GM18499 (cell line): ENCODE results near the gene SH3PXD2B.

ENCODE experiments used
- ATAC-seq: cut with Tn5 transposase; IDR thresholded peaks from one replicate; pipeline ENCODE4 v1.9.1; 2021; ENCODE audit warnings: moderate number of reproducible peaks; ENCODE audit not compliant: insufficient read depth, unreplicated experiment

Gene SH3PXD2B

DNA sequence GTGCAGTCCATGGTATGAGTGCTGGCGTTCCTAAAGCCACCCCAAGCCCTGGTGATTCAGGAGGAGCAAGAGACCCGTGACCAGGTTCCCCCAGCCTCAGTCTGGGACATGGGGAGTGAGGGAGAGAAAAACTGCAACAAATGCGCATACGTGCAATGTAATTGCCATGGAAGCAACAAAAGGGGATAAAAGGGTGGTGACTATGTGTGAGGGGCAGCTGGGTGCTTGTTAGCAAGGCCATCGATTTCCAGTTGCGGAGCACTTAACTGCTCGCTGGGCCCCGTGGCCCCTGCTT, 709 bp upstream of the SH3PXD2B start:
- no peak for ATAC-seq

DNA sequence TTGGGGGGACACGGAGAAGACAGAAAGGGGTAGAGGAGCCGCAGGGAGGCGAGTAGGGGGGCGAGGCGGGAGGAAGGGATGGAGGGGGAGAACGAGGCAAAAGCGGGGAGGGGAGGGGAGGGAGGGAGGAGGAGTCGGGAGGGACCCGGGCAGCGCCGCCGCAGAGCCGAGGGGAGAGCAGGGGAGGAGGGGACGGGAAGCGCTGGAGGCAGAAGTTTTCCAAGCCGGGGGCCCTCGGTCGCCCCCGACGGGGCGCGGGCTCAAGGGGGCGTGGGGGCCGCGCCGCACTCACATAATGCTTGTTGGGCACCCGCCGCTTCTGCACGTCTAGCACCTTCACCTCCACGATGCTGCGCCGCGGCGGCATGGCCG, 353 bp downstream of the SH3PXD2B start:
- ATAC-seq: no peak

DNA sequence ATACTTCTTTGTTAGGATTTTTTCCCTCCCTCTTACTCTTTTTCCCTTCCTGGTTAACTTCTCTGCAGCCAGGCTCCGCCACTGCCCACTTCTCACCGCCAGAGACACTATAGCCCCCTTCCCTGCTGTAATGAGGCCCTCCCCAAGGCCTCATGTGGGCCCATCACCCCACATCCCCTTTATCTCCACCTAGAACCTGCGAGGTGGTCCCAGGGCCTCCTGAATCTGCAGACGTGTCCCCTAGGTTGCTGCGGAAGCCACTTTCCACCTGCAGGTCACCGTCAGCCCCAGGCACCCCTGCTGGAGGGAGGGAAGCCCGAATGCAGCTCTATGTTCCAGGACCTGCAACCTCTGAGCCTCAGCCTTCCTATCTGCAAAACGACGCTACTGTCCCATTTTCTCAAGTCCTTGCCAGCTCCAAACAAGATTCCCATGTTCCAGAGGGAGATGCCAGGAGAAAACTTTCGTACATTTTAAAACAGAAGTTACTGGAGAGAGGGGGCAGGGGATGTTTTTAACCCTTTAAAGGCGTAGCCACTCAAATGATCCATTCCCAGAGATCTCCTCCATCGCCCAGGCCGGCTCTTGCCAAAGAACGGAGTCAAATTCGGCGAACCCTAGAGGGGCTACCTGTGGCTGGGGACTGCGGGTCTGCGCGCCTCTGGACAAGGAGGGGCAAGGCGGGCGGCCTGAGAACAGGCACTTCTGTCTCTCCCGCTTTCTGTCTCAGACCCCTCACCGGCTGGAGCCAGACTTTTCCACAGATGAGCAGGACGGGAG, 929 bp downstream of the SH3PXD2B start:
- ATAC-seq: no peak

DNA sequence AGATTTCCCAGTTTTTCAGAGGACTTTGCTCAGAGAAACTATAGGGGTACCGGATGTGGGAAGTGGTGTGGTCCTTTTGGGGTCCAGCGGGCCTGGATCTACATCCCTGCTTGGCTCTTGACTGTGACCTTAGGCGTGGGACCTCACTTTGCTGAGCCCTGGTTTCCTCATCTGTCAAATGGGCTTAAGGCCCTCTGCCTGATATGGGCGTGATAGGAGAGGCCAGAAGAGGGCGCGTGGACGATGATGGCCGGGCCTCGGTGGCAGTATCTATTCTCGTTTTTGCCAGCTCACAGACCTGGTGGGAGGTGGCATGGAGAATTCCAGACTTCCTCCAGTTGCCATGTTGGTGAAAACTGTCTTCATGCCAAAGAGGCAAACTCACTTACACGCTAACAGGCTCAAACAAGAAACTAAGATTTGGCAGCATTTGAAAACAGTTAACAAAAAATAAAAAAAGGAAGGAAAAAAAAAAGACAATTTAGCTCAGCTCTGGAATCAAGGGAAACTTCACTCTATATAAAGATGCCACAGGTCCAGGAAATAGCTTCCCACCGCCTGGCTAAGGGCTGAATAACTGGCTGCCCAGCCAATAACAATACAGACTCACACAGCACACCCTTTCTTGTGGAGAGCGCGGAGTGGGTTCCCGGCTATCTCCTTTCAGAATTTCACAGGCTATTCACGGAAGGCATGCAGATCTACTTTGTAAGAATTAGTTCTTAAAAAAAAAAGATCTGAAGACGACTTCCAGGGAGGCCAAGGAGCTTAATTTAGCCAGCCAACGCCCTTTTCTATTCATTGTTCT, 1.7 kb downstream of the SH3PXD2B start:
- ATAC-seq: no peak

DNA sequence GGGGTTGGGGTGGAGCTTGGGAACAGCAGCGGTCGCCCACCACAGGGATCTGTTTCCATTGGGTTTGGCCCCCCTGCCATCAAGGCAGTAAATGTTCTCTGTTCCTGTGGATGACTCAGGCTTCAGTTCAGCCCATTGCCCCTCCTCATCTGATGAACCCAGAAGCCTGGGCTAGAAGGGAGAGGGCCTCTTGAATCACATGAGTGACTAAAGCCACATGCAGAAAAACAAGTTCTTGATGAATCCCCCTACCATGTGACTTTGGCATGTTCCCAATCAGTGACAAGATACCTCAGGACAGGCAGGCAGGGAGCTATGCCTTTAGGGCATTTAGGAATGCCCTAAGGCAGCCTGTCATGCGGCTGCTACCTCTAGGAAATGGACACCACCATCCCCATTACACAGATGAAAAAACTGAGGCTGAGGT, 2.5 kb downstream of the SH3PXD2B start:
- no peak for ATAC-seq

DNA sequence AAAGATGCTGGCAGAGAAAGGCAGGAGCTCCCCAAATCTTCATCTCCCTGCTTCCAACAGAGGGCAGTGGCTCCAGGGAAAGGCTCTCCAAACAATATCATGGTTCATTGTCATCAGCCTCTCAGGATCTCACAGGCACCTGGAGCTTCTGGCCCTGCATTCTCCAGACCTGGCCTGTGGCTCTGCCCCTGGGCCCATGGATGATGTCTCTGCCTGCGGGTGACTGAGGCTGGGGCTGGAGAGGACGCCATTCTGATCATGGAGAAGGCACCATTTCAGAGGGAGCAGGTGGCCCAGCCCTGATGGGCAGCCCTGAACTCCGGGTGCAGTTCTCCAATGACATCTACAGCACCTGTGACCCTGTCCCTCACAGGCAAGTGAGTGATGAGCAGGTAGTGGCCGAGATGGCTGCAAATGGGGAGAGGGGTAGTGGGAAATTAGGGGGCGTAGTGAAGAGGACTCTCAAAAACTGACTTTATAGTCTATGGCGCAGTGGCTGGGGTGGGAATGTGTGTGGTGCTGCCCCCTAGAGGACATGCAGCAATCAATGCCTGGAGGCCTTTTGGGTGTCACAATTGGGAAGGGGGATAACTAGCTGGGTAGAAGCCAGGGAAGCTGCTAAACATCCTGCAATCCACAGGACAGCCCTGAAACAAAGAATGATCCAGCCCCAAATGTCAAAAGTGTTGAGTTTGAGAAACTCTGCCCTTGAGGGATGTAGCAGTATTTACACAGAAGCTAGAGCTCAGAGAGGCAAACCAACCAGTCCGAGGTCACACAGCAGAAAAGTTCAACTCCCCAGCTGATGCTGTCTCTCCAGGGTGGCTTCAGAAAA, 3.2 kb downstream of the SH3PXD2B start:
- no peak for ATAC-seq

DNA sequence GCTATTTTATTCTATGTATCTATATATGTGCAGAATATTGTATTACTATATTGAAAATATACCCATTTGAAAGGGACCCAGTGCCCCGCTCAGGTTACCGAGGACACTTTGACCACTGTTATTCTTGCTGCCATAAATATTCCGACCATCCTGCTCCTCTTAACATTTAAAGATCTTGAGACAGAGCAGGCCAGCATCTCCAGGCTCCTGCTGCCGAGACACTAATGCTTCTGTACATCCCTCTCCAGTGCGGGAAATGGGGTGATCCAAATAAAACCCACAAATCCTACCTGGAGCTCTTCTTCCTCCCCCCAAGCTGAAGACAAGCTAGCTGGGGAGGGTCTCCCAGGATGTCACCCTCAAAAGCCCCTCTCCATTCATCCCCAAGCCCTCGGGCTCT, 3.9 kb downstream of the SH3PXD2B start:
- no peak for ATAC-seq

DNA sequence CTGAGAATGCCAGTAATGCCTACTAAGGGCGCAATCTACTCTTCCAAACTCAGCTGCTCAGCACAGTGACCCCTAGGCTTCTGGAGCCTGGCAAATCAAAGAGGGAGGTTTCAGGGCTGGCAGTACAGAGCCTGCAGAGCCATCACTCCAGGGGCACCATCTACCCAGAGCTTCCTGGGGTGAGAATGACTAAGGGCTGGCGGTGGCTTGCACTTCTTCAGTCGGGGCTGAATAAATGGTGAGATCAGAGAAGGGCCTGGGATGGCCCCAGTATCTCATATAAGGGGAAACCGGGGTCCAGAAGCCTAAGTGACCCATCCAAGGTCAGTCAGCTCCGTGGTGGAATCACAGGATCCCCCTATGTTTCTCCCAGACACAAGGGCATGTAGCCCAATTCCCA, 5.3 kb downstream of the SH3PXD2B start:
- ATAC-seq: no peak

DNA sequence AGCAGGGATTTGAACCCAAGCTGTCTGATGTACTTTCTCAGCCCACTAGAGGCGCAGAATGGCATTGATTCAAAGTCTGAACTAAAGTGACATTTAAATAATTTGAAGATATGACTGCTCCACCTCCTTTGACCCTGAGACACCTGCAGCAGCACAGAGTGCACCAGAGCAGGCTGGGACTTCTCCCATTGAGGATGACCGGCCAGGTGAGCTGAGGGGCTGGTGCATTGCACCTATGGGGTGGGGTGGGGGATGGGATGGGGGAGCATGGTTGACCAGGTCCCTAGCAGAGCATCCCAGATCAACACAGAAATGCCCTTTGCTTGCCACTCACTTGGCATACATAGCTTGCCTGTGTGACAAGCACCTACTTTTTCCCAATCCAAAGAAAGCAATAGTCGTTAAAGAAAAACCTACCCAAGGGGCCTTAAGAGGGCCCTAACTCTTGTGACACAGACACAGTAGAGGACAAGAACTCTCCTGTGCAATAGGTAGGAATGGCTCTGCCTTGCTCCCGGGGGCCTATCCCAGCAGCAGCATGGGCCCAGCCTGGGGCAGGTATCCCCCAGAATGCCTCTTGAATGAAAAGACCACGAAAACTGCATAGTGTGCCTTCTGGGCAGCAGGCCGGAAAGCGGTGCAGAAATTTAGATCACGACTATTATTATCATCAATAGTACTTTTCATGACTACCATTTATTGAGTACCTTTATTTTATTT, 6.5 kb downstream of the SH3PXD2B start:
- ATAC-seq: no peak

DNA sequence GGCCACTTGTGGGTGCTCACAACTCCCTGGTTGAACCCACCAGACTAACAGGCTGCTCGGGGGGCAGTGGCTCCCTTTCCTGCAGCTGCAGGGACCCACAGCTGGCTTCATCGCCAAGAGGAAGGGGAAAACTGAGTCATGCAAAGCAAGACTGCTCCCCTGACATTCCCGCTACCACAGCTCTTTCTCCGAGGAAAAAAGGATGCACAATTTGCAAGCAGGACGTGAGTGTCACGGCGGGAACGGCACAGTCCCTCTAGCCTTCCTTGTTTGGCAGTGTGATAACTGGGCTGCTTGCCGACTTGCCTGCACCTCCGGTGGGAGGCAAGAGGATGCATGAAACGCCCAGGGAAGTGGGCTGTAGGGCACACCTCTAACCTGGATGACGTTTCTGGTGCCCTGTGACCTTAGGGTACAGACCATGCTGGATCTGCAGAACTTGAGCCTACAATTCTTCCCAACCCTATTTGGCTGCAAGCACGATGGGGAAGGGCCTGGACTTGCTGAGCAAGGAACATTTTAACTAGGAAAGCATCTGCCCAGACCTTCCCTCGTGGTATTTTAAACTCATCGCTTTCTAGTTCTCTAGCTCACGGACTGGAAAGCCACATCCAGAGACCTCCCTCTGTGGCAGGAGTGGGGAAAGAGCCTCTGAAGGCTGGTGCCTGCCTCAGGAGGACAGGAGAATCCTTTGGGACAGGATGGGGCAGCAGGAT, 7.8 kb downstream of the SH3PXD2B start:
- no peak for ATAC-seq

DNA sequence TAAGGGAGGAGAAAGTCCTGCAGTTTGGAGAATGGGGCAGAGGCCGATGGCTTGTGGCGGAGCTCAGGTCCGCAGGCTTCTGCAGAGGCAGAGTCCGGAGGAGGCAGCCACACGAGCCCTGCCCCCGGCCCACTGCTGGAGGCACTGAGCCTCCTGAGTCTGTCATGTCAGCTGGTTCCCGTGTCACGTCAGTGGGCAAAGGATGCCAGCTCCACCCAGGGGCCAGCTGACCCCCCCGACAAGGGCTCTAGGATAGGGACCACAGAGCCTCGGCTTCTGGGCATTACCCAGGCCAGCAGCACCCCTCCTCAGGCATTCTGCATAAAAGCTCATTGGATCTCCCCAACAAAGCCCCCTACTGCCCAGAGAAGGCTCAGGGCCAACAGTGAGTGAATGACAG, 8.5 kb downstream of the SH3PXD2B start:
- no peak for ATAC-seq

DNA sequence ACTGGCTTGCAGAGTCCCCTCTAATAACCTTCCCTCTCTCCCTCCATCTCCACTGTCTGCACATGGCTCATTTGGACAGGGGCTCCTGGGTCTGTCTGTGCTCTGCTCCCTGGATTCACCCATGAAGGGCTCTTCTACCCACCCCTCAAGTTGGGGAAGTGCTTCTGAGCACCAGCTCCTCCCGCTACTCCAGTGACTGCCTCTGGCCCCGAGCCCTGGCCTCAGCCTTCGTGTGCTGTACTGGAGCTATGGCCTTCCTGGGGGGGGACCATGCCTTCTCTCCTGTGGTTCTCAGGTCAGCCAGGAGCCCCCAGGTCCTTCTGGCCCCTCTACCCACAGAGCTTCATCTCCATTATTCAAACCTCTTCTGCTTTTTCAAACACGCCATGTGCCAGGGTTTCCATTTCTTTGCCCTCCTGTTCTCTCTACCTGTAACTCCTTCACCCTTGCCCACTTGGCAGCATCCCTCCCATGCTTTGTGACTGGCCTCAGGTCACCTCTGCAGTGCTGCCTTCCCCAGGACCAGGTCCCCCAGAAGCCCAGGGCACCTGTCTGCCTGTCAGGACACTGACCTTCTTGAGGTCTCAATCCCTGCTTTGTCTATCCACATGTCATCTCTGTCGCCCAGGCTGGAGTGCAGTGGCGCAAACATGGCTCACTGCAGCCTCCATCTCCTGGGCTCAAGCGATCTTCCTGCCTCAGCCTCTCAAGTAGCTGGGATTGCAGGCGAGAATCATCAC, 9.5 kb downstream of the SH3PXD2B start:
- no peak for ATAC-seq

DNA sequence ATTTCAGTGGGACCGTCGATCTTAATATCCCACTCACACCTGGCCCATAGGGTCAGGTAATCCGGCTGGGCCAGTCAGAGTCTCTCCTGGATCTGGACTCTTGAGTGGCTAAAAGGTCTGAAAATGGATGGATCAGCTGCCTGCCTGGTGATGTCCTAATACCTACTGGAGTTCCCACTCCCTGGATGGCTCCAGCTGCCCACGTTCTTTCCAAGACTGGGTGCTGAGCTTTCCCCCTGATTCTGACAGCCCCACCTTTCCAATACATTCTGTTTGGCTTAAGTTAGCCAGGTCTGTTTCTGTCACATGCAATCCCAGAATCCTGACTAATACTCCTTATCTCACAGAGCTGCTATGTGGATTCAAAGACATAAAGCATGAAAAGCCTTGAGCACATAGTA, 10.2 kb downstream of the SH3PXD2B start:
- no peak for ATAC-seq

DNA sequence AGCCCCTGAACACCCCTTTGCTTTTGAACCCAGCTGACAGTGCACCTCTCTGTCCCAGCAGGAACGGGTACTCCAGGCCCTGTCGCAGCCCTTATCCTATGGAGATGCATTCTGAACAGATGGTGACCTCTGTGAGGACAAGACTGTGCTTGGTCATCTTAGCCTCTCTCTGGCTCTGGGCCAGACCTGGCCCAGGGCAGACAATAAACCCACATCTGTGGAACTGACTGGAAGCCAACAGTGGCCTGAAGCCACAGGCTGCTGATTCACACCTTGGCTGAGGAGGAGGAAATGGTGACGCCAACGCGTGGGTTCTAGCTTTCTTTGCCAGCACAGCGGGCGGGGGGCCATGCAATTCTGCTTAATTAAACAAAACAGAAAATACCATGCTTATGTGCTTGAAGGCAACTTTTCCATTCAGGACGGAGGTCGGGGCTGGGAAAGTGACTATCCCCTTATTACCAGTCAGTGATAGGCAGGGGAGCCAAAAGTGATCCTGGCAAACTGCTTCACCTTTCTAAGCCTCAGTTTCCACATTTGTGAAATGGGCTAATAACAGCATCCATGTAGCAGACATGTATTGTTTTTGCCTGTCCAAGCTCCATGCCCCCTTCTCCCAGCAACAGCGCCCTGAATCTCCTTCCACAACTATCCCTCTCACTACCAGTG, 10.8 kb downstream of the SH3PXD2B start:
- no peak for ATAC-seq

DNA sequence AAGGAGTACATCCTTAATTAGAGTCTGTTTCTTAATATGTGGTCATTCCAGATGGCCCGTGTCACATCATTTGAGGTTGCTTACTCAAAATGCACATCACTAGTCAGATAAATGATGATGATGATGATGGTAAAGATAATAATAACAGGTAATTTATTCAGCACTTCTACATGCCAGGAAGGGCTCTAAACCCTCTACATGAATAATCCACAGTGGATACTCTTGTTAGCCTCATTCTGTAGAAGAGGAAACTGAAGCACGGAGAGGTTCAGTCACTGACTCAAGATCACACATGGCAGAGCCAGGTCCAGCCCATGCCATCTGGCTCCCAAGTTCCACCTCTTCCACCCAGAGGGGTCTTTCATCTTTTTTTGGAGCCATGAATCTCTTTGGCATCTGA, 11.7 kb downstream of the SH3PXD2B start:
- no peak for ATAC-seq

DNA sequence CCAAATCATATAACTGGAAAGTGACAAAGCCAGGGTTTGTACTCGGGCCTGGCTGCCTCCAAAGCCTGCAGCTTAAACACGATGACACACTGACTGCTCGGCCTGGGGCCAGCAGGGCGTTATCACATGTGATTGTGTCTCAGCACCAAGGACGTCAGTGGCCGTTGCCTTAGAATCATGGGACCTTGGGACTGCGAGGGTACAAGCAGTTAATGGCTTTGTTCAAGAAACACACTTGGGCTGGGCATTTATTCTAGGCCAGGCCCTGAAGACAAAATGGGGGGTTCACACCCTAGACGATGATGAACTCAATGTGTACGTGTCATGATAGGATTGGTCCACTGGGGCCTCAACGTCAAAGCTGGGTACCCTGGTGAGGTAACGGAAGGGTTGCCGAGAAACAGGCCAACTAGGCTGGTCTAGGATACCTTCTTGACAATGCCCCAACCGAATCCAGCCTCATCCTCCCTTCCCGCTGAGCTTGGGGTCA, 13.0 kb downstream of the SH3PXD2B start:
- ATAC-seq: no peak

DNA sequence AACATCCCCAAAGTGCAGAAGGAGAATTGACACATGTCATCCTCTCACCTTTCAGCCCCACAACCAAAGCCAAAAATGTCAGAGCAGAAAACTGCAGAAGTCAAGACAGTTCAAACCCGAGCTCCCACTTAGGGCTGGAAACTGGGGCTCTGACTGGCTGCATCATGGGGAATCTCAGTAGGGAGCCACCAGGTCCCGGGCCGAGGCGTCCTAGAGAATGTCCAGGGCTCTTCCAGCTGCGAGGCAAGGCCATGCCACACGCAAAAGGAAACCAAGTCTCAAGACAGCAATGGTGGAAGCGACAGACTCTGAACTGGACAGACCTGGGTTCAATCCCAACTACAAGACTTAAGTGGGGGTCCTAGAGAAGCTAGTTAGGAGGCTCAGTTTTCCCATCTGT, 13.8 kb downstream of the SH3PXD2B start:
- ATAC-seq: no peak

DNA sequence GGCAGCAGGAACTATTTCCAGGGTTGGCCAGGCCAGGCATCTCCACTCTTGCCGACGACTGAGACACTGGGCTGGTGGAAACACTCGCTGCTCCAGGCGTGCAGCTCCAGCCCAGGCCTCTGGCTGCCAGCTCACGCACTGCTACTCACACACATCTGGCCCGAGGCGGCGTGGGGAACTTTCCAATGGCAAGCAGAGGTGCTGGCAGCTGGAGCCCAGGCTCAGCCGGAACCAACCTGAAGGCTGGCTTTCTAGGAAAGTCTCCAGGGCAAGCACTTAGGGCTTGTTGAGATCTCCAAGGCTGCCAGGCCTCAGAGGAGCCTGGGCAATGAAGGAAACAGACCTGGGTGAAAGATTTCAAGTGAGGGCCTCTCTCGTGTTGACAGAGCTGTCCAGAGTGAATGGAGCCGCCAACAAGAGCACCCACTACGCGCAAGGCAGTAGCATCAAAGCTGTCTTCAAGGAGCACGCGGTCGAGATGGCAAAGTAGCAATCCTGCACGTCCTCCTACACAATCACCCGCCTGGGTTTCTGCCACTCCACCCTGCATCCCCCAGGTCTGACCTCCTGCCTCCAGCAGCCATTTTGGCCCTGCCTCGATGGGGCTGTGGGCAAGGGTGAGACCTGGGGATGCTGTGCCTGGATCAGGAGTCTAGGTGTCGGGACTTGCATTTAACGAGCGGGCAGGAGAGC, 14.4 kb downstream of the SH3PXD2B start:
- no peak for ATAC-seq
